ENCODE data around the gene FOXL1. TPM values are rescaled to one million over a fixed set of nuclear protein-coding genes. Genes with fewer than 3 reads are reported as not detected.

FOXL1 gene
- total RNA-seq, 1 experiment from 2014 or later: 0.13 TPM

DNA sequence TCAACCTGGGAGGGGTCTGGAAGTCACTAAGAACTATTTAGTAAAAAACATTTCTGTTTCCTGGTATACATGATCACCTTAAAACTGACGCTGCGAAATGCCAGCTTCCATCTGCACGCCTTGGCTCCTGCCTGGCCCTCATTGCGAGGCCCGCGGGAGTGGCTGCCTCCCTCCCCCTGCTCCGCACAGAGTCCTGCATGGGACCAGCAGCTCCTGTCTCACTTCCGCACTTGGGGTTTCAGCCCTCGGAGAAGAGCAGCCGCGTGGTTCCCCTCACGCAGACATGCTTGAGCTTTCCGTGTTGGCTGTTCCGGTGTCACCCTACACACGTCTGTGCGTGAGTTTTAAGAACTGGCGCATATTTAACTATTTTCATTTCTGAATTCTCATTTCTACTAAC, 41.7 kb upstream of the FOXL1 start:
- Histone ChIP-seq H3K4me1 (ENCODE audit: insufficient read depth, low read length, poor library complexity, severe bottlenecking) (no peaks in the 10 kb centered on the region), H3K36me3 (ENCODE audit: insufficient read depth, low read length, poor library complexity, severe bottlenecking) (peaks cover 17% of the 10 kb centered on the region), H3K9me3 (ENCODE audit: low read depth, low read length, poor library complexity, severe bottlenecking) (no peaks in the 10 kb centered on the region), H3K4me3 (ENCODE audit: low read depth, low read length, poor library complexity, severe bottlenecking) (no peak overlapping the region), H3K27me3 (replicated peaks; ENCODE audit: insufficient read depth, low read depth, low read length, poor library complexity) (no peaks in the 10 kb centered on the region), H3K27ac (ENCODE audit: low read depth, low read length, poor library complexity, severe bottlenecking) (no peak overlapping the region)
- intact Hi-C loops (cut with micrococcal nuclease; ENCODE audit: unreplicated experiment): no loop called here
- TF ChIP-seq, protein P1, sequence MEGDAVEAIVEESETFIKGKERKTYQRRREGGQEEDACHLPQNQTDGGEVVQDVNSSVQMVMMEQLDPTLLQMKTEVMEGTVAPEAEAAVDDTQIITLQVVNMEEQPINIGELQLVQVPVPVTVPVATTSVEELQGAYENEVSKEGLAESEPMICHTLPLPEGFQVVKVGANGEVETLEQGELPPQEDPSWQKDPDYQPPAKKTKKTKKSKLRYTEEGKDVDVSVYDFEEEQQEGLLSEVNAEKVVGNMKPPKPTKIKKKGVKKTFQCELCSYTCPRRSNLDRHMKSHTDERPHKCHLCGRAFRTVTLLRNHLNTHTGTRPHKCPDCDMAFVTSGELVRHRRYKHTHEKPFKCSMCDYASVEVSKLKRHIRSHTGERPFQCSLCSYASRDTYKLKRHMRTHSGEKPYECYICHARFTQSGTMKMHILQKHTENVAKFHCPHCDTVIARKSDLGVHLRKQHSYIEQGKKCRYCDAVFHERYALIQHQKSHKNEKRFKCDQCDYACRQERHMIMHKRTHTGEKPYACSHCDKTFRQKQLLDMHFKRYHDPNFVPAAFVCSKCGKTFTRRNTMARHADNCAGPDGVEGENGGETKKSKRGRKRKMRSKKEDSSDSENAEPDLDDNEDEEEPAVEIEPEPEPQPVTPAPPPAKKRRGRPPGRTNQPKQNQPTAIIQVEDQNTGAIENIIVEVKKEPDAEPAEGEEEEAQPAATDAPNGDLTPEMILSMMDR (conservative IDR thresholded peaks at IDR 0.05; ENCODE audit: low read depth, low read length): no peak
- no peak for TF ChIP-seq EZH2 (IDR thresholded peaks at IDR 0.05; ENCODE audit: borderline replicate concordance, low read depth, low read length, poor library complexity, severe bottlenecking)
- CTCF ChIA-PET: no interaction called here
- POLR2A ChIA-PET (ENCODE audit: low non-redundant PET): no interaction called here
- no peak for DNase-seq (ENCODE audit: low spot score)
- no TSS peak for BruUV-seq (replicated peaks)

GRCh38 chr16:86537486-86537885, 40.9 kb upstream of the FOXL1 start:
- H3K4me3 ChIP-seq (ENCODE audit: low read depth, low read length, poor library complexity, severe bottlenecking): no peak overlapping the region
- no TSS peak for BruUV-seq (replicated peaks)
- no peak for DNase-seq (ENCODE audit: low spot score)
- H3K4me1 ChIP-seq (ENCODE audit: insufficient read depth, low read length, poor library complexity, severe bottlenecking): no peaks in the 10 kb centered on the region
- no peak overlapping the region for H3K27ac ChIP-seq (ENCODE audit: low read depth, low read length, poor library complexity, severe bottlenecking)
- ChIA-PET POLR2A (ENCODE audit: low non-redundant PET) (no interaction called here), CTCF (no interaction called here)
- H3K36me3 ChIP-seq (ENCODE audit: insufficient read depth, low read length, poor library complexity, severe bottlenecking): peaks cover 17% of the 10 kb centered on the region
- TF ChIP-seq EZH2 (IDR thresholded peaks at IDR 0.05; ENCODE audit: borderline replicate concordance, low read depth, low read length, poor library complexity, severe bottlenecking): no peak
- TF ChIP-seq, protein P1 (conservative IDR thresholded peaks at IDR 0.05; ENCODE audit: low read depth, low read length): no peak
- no peaks in the 10 kb centered on the region for H3K9me3 ChIP-seq (ENCODE audit: low read depth, low read length, poor library complexity, severe bottlenecking)
- intact Hi-C loops (cut with micrococcal nuclease; ENCODE audit: unreplicated experiment): no loop called here
- H3K27me3 ChIP-seq (replicated peaks; ENCODE audit: insufficient read depth, low read depth, low read length, poor library complexity): no peaks in the 10 kb centered on the region

- POLR2A ChIA-PET (ENCODE audit: low non-redundant PET): no interaction called here
- no TSS peak for BruUV-seq (replicated peaks)
- no peak overlapping the region for H3K27ac ChIP-seq (ENCODE audit: low read depth, low read length, poor library complexity, severe bottlenecking)
Measured at GRCh38 chr16:86538196-86538780, 40.1 kb upstream of the FOXL1 start.

More at GRCh38 chr16:86538196-86538780, 40.1 kb upstream of the FOXL1 start:
- Histone ChIP-seq H3K4me3 (ENCODE audit: low read depth, low read length, poor library complexity, severe bottlenecking) (no peak overlapping the region), H3K27me3 (replicated peaks; ENCODE audit: insufficient read depth, low read depth, low read length, poor library complexity) (no peaks in the 10 kb centered on the region), H3K4me1 (ENCODE audit: insufficient read depth, low read length, poor library complexity, severe bottlenecking) (no peaks in the 10 kb centered on the region), H3K36me3 (ENCODE audit: insufficient read depth, low read length, poor library complexity, severe bottlenecking) (peaks cover 17% of the 10 kb centered on the region), H3K9me3 (ENCODE audit: low read depth, low read length, poor library complexity, severe bottlenecking) (no peaks in the 10 kb centered on the region)
- no peak for DNase-seq (ENCODE audit: low spot score)
- TF ChIP-seq EZH2 (IDR thresholded peaks at IDR 0.05; ENCODE audit: borderline replicate concordance, low read depth, low read length, poor library complexity, severe bottlenecking): no peak
- TF ChIP-seq, protein P1 (conservative IDR thresholded peaks at IDR 0.05; ENCODE audit: low read depth, low read length): no peak
- intact Hi-C loops (cut with micrococcal nuclease; ENCODE audit: unreplicated experiment): no loop called here
- CTCF ChIA-PET: no interaction called here
